Measurements from ENCODE around the gene PPFIBP1.
"Not testable (repeated sequence)": the region's sequence is repeated elsewhere in the genome, so short reads cannot be mapped to it uniquely, and the experiment has no call there.

- not testable (repeated sequence) for TF ChIP-seq PHF5A (CRISPR knock-in tag; IDR thresholded peaks at IDR 0.05; ENCODE audit: low read depth, unreplicated experiment); ZNF740 (CRISPR knock-in tag; IDR thresholded peaks at IDR 0.05); CTCF (CRISPR knock-in tag; IDR thresholded peaks at IDR 0.05); SMC3 (IDR thresholded peaks at IDR 0.05; ENCODE audit: low read length); ZNF773 (CRISPR knock-in tag; IDR thresholded peaks at IDR 0.05; ENCODE audit: borderline replicate concordance); MTF1 (CRISPR knock-in tag; IDR thresholded peaks at IDR 0.05); ZBTB2 (CRISPR knock-in tag; IDR thresholded peaks at IDR 0.05; ENCODE audit: low read depth); FOXA1 (IDR thresholded peaks at IDR 0.05); FOXA1 (CRISPR knock-in tag; IDR thresholded peaks at IDR 0.05); ZNF20 (CRISPR knock-in tag; IDR thresholded peaks at IDR 0.05); PHF8 (CRISPR knock-in tag; IDR thresholded peaks at IDR 0.05); ZFP1 (CRISPR knock-in tag; IDR thresholded peaks at IDR 0.05); SRF (IDR thresholded peaks at IDR 0.05; ENCODE audit: low read depth, low read length); ATF3 (CRISPR knock-in tag; IDR thresholded peaks at IDR 0.05)
Observed at GRCh38 chr12:27581331-27581671, 57.3 kb downstream of the PPFIBP1 start.
